DOHH2 (cell line): ENCODE data around the gene EPS8L2.

Experiments used
- H3F3A ChIP-seq: fragments of 200-600 bp; sonication (generic), shearing (Covaris generic); 2 replicates; pipeline ENCODE4 v1.6.0; 2016; ENCODE audit warnings: antibody characterized with exemption, mild to moderate bottlenecking; ENCODE audit not compliant: control insufficient read depth, insufficient read depth
- H3K27ac ChIP-seq: fragments of 200-600 bp; sonication (generic); 2 replicates; pipeline ENCODE4 v1.5.1; 2014; ENCODE audit warnings: low read depth, mild to moderate bottlenecking, low read length, moderate library complexity
- H3K27me3 ChIP-seq: fragments of 200-600 bp; sonication (generic); 2 replicates; pipeline ENCODE4 v1.6.1; 2014; ENCODE audit warnings: mild to moderate bottlenecking, low read length, mixed read lengths; ENCODE audit not compliant: control insufficient read depth
- H3K36me3 ChIP-seq: fragments of 200-600 bp; sonication (generic); 2 replicates; pipeline ENCODE4 v1.6.1; 2014; ENCODE audit warnings: mild to moderate bottlenecking, low read length, moderate library complexity, mixed read lengths; ENCODE audit not compliant: control insufficient read depth
- H3K4me1 ChIP-seq: fragments of 200-600 bp; sonication (generic); 2 replicates; pipeline ENCODE4 v1.6.1; 2014; ENCODE audit warnings: mild to moderate bottlenecking, low read length, mixed read lengths; ENCODE audit not compliant: control insufficient read depth
- H3K4me2 ChIP-seq: fragments of 200-600 bp; sonication (generic); 2 replicates; pipeline ENCODE4 v1.6.0; 2014; ENCODE audit warnings: mild to moderate bottlenecking, low read length, moderate library complexity
- H3K4me3 ChIP-seq: fragments of 200-600 bp; sonication (generic); 2 replicates; pipeline ENCODE4 v1.5.1; 2014; ENCODE audit warnings: mild to moderate bottlenecking, low read length, mixed read lengths
- H3K79me2 ChIP-seq: fragments of 200-600 bp; sonication (generic); 2 replicates; pipeline ENCODE4 v1.6.1; 2014; ENCODE audit warnings: mild to moderate bottlenecking, low read length, mixed read lengths; ENCODE audit not compliant: control insufficient read depth
- H3K9me2 ChIP-seq: fragments of 200-600 bp; sonication (generic); replicated peaks from 2 replicates; pipeline ENCODE4 v1.6.1; 2014; ENCODE audit warnings: mild to moderate bottlenecking, low read length, mixed read lengths; ENCODE audit not compliant: control insufficient read depth
- H3K9me3 ChIP-seq: fragments of 200-600 bp; sonication (generic); 2 replicates; pipeline ENCODE4 v1.6.1; 2014; ENCODE audit warnings: antibody characterized with exemption, low read length, mixed read lengths; ENCODE audit not compliant: control insufficient read depth, insufficient read depth
- H4K20me1 ChIP-seq: fragments of 200-600 bp; sonication (generic); 2 replicates; pipeline ENCODE4 v1.6.0; 2014; ENCODE audit warnings: low read depth, mild to moderate bottlenecking, antibody characterized with exemption, low read length, moderate library complexity; ENCODE audit not compliant: control insufficient read depth, insufficient read depth
- EZH2phosphoT487 ChIP-seq: fragments of 200-600 bp; sonication (generic); IDR thresholded peaks from 2 replicates; pipeline ENCODE4 v1.6.1; 2017; ENCODE audit warnings: borderline replicate concordance, mild to moderate bottlenecking, antibody characterized with exemption, low read length, moderate library complexity, mixed read lengths
- TF ChIP-seq, protein P1 (sequence below): fragments of 200-600 bp; sonication (generic); IDR thresholded peaks from one replicate; pipeline ENCODE4 v1.5.1; 2014; ENCODE audit warnings: antibody characterized with exemption, mild to moderate bottlenecking, low read depth, low read length; ENCODE audit not compliant: poor library complexity, severe bottlenecking

The EPS8L2 gene

DNA sequence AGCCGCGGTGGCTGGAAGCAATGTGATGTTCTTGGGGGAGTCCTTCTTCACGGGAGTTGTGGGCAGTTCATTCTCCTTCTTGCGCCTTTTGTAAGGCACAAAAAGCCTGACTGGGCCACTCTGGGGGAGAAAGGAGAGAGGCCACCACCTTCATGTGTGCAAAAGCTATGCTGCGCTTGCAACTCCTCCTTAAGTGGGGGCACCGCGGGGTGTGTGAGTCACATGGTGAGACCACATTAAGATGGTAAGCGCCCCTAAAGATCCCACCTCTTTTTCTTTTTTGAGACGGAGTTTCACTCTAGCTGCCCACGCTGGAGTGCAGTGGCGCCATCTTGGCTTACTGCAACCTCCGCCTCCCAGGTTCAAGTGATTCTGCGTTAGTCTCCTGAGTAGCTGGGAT lies 25.1 kb upstream of the EPS8L2 start:
- Histone ChIP-seq H3K4me2 (no peak overlapping the region), H3K4me1 (no peaks in the 10 kb centered on the region), H3K9me2 (no peaks in the 10 kb centered on the region), H3K9me3 (no peaks in the 10 kb centered on the region), H4K20me1 (no peaks in the 10 kb centered on the region), H3K27me3 (no peaks in the 10 kb centered on the region), H3K79me2 (no peaks in the 10 kb centered on the region), H3K4me3 (no peak overlapping the region), H3F3A (no peaks in the 10 kb centered on the region), H3K27ac (no peak overlapping the region), H3K36me3 (peaks cover 14% of the 10 kb centered on the region; the same call in 1 of the 2 replicates)
- no peak for TF ChIP-seq EZH2phosphoT487
- TF ChIP-seq, protein P1, sequence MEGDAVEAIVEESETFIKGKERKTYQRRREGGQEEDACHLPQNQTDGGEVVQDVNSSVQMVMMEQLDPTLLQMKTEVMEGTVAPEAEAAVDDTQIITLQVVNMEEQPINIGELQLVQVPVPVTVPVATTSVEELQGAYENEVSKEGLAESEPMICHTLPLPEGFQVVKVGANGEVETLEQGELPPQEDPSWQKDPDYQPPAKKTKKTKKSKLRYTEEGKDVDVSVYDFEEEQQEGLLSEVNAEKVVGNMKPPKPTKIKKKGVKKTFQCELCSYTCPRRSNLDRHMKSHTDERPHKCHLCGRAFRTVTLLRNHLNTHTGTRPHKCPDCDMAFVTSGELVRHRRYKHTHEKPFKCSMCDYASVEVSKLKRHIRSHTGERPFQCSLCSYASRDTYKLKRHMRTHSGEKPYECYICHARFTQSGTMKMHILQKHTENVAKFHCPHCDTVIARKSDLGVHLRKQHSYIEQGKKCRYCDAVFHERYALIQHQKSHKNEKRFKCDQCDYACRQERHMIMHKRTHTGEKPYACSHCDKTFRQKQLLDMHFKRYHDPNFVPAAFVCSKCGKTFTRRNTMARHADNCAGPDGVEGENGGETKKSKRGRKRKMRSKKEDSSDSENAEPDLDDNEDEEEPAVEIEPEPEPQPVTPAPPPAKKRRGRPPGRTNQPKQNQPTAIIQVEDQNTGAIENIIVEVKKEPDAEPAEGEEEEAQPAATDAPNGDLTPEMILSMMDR, result no peak

DNA sequence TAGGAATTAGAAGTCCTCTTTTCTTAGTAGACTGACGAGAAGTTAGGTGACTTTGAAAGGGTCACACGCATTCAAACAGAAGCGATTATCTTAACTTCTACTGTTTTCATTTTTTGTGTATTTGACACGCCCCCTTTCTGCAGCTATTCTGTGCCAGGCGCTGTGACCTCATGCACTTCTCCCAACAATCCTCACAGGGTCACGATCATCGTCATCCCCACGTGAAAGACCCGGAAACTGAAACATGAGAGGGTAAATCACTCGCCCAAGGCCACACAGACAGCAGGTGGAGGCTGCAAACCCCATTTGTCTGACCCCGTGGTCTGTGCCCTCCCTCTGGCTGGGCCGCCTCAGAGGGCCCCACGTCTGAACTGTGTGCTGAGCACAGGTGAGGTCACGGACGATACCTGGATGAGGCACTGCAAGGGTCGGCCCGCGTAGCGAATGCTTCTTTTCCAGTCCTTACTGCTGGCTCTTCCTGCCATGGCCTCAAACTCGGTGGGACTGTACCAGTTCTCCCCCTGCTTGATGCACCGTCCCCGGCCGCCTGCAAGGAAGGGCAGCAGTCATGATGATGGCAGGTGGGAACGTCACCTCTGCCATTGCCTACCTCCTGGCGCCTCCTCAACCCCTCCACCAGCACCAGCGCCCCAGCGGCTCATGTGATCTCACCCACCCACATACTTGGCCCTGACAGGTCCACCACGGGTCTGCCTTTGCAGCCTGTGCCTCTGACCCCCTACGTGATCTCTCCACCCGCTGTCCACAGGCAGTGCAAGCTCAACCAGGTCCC lies 19.4 kb upstream of the EPS8L2 start:
- H3K4me2 ChIP-seq, result no peak overlapping the region
- H3K9me2 ChIP-seq, result no peaks in the 10 kb centered on the region
- H4K20me1 ChIP-seq, result no peaks in the 10 kb centered on the region
- TF ChIP-seq, protein P1, result no peak
- no peak for TF ChIP-seq EZH2phosphoT487
- no peak overlapping the region for H3K27ac ChIP-seq
- no peaks in the 10 kb centered on the region for H3K9me3 ChIP-seq
- H3K4me3 ChIP-seq, result no peak overlapping the region
- H3K79me2 ChIP-seq, result peaks cover 15% of the 10 kb centered on the region
- H3F3A ChIP-seq, result no peaks in the 10 kb centered on the region
- H3K4me1 ChIP-seq, result no peaks in the 10 kb centered on the region
- no peaks in the 10 kb centered on the region for H3K27me3 ChIP-seq
- peaks cover 23% of the 10 kb centered on the region for H3K36me3 ChIP-seq

DNA sequence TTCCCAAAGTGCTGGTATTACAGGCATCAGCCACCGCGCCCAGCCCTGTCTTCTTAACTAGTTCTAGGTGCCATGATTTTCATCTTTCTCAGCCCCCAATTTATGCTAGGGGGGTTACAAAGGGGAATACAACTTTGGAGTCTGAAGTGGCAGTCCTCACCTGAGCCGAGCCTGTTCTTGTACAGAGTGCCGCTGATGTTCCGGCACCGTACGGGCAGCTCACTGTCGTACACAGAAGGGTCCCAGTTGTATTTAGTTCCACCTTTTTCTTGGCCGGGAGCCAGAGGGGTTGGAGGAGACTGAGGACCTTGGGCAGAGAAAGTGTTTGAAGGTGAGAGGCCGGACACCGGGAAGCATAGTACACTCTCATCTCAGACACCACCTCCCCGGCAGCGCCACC lies 18.3 kb upstream of the EPS8L2 start:
- H3K4me3 ChIP-seq, result no peak overlapping the region
- no peaks in the 10 kb centered on the region for H3K9me2 ChIP-seq
- H3K27me3 ChIP-seq, result no peaks in the 10 kb centered on the region
- no peak overlapping the region for H3K27ac ChIP-seq
- no peaks in the 10 kb centered on the region for H3K9me3 ChIP-seq
- H3K4me2 ChIP-seq, result no peak overlapping the region
- H3F3A ChIP-seq, result no peaks in the 10 kb centered on the region
- no peaks in the 10 kb centered on the region for H4K20me1 ChIP-seq
- H3K79me2 ChIP-seq, result peaks cover 26% of the 10 kb centered on the region
- no peaks in the 10 kb centered on the region; the same call in 1 of the 2 replicates for H3K4me1 ChIP-seq
- H3K36me3 ChIP-seq, result peaks cover 20% of the 10 kb centered on the region
- TF ChIP-seq, protein P1, result no peak
- TF ChIP-seq EZH2phosphoT487, result no peak
